Stimulated activated CD4-positive, alpha-beta T cell treated with anti-CD3 and anti-CD28 coated beads, Interleukin-15, amount 100 ng/mL, for 1 hour (primary cell): ENCODE results near the gene PTPRQ.

Source experiments
- DNase-seq, 2 donors: peaks; one replicate each; pipeline ENCODE4 v3.0.0-alpha.2; 2020; ENCODE audit warnings: low read depth in 1 of 2, low spot score in 1 of 2

The PTPRQ gene

GRCh38 chr12:80553316-80553715, 109.3 kb downstream of the PTPRQ start:
- DNase-seq, result no peak

GRCh38 chr12:80556566-80556965, 112.5 kb downstream of the PTPRQ start:
- DNase-seq, result no peak

GRCh38 chr12:80559766-80560165, 115.7 kb downstream of the PTPRQ start:
- no peak for DNase-seq

- DNase-seq, result no peak
Observed at GRCh38 chr12:80565271-80565670, 121.2 kb downstream of the PTPRQ start.

- no peak for DNase-seq
Observed at GRCh38 chr12:80567401-80567800, 123.4 kb downstream of the PTPRQ start.

- no peak for DNase-seq
Observed at GRCh38 chr12:80576641-80577418, 132.8 kb downstream of the PTPRQ start.

- no peak for DNase-seq
Observed at GRCh38 chr12:80580254-80580653, 136.2 kb downstream of the PTPRQ start.

- DNase-seq, result no peak
Observed at GRCh38 chr12:80581783-80582182, 137.7 kb downstream of the PTPRQ start.

- no peak for DNase-seq
Observed at GRCh38 chr12:80582431-80582830, 138.4 kb downstream of the PTPRQ start.

- no peak for DNase-seq
Observed at GRCh38 chr12:80589077-80589476, 145.0 kb downstream of the PTPRQ start.

- no peak for DNase-seq
Observed at GRCh38 chr12:80590085-80590484, 146.1 kb downstream of the PTPRQ start.

- no peak for DNase-seq
Observed at GRCh38 chr12:80593766-80594165, 149.7 kb downstream of the PTPRQ start.

- DNase-seq, result no peak
Observed at GRCh38 chr12:80596509-80596908, 152.5 kb downstream of the PTPRQ start.

GRCh38 chr12:80598004-80598606, 154.1 kb downstream of the PTPRQ start:
- no peak for DNase-seq

- DNase-seq, result no peak
Observed at GRCh38 chr12:80602455-80602854, 158.4 kb downstream of the PTPRQ start.

- DNase-seq, result no peak
Observed at GRCh38 chr12:80607361-80608135, 163.5 kb downstream of the PTPRQ start.

- DNase-seq, result no peak
Observed at GRCh38 chr12:80617733-80618132, 173.7 kb downstream of the PTPRQ start.

- no peak for DNase-seq
Observed at GRCh38 chr12:80620281-80620680, 176.2 kb downstream of the PTPRQ start.

- DNase-seq, result no peak
Observed at GRCh38 chr12:80622271-80622670, 178.2 kb downstream of the PTPRQ start.

- no peak for DNase-seq
Observed at GRCh38 chr12:80625051-80625450, 181.0 kb downstream of the PTPRQ start.

- no peak for DNase-seq
Observed at GRCh38 chr12:80625901-80626300, 181.9 kb downstream of the PTPRQ start.

GRCh38 chr12:80627782-80628181, 183.7 kb downstream of the PTPRQ start:
- no peak for DNase-seq
